Mesothelial cell of epicardium (in vitro differentiated cells): ENCODE measurements around the gene RAB6D. TPM values are rescaled to one million over a fixed set of nuclear protein-coding genes. Genes with fewer than 3 reads are reported as not detected.
"Not testable (repeated sequence)": the region's sequence is repeated elsewhere in the genome, so short reads cannot be mapped to it uniquely, and the experiment has no call there.

Source experiments
- DNase-seq, 2 experiments: peaks; one replicate each; pipeline ENCODE4 v3.0.0; 2021; ENCODE audit warnings: low spot score in 2 of 2; ENCODE audit not compliant: unreplicated experiment in 2 of 2
- H3K27ac Mint-ChIP-seq: 2 replicates; pipeline ENCODE4 v1.8.0; 2021; ENCODE audit warnings: mixed read lengths
- H3K27me3 Mint-ChIP-seq: 2 replicates; pipeline ENCODE4 v1.8.0; 2021; ENCODE audit warnings: low read depth, mixed read lengths
- H3K36me3 Mint-ChIP-seq: 2 replicates; pipeline ENCODE4 v1.8.0; 2021; ENCODE audit warnings: mixed read lengths
- H3K4me1 Mint-ChIP-seq: 2 replicates; pipeline ENCODE4 v1.8.0; 2021; ENCODE audit warnings: mixed read lengths
- H3K4me3 Mint-ChIP-seq: 2 replicates; pipeline ENCODE4 v1.8.0; 2021; ENCODE audit warnings: mild to moderate bottlenecking, moderate library complexity, mixed read lengths
- H3K9me3 Mint-ChIP-seq: 2 replicates; pipeline ENCODE4 v1.8.0; 2021; ENCODE audit warnings: mixed read lengths
- total RNA-seq: library from RNA; stranded (reverse); gene quantifications from 3 replicates; pipeline ENCODE4 v1.2.1, GENCODE V29; 2021
- TF ChIP-seq, protein P1 (sequence below): fragments of 200-600 bp; sonication (generic); IDR thresholded peaks from one replicate; pipeline ENCODE4 v1.5.0; 2021; ENCODE audit warnings: antibody characterized with exemption; ENCODE audit not compliant: unreplicated experiment

RAB6D gene
- total RNA-seq, 1 donor from 2014 or later, result not detected

DNA sequence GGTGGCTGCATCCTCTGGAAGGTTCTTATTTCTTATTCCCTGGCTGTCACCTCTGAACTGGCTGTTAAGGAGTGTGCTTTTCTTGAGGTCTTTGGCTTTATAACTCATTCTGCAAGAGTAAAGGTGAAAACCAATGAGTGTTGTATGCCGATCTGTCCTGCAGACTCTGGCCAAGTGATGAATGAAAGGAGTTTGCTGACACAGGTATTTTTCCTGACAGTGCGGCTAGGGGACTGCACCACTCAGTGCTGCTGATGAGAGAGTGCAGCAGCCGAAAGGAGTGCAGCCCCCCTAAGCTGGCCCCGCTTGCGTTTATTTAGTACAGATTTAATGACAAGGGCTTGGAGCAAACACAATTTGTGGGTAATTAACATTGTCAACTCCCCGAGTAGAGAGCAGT, 41.8 kb downstream of the RAB6D start:
- Mint-ChIP-seq H3K4me3 (no peak overlapping the region), H3K27me3 (peaks cover 31% of the 10 kb centered on the region), H3K4me1 (no peaks in the 10 kb centered on the region), H3K9me3 (peaks cover 10% of the 10 kb centered on the region), H3K27ac (no peak overlapping the region), H3K36me3 (no peaks in the 10 kb centered on the region)
- TF ChIP-seq, protein P1, sequence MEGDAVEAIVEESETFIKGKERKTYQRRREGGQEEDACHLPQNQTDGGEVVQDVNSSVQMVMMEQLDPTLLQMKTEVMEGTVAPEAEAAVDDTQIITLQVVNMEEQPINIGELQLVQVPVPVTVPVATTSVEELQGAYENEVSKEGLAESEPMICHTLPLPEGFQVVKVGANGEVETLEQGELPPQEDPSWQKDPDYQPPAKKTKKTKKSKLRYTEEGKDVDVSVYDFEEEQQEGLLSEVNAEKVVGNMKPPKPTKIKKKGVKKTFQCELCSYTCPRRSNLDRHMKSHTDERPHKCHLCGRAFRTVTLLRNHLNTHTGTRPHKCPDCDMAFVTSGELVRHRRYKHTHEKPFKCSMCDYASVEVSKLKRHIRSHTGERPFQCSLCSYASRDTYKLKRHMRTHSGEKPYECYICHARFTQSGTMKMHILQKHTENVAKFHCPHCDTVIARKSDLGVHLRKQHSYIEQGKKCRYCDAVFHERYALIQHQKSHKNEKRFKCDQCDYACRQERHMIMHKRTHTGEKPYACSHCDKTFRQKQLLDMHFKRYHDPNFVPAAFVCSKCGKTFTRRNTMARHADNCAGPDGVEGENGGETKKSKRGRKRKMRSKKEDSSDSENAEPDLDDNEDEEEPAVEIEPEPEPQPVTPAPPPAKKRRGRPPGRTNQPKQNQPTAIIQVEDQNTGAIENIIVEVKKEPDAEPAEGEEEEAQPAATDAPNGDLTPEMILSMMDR, result no peak
- DNase-seq, result no peak

DNA sequence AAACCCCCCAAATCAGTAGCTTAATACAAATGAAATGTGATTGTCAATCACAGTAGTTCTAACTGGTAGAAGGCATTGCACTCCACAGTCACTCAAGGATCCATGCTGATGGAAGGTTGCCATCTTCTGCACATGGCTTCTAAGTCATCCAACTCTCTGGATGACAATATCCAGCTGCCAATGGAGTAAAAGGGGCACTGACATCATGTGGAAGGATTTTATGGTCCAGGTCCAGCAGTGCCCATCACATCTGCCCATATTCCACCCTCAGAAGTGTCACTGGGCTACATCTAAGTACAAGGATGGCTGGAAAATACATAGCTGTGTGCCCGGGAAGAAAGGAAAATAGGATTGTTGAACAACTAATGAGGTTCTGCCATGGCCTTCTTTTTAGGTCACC, 42.6 kb downstream of the RAB6D start:
- not testable (repeated sequence) for H3K4me3 Mint-ChIP-seq, H3K4me1 Mint-ChIP-seq, DNase-seq, H3K27ac Mint-ChIP-seq, H3K36me3 Mint-ChIP-seq
- H3K27me3 Mint-ChIP-seq, result peaks cover 29% of the 10 kb centered on the region
- H3K9me3 Mint-ChIP-seq, result peaks cover 10% of the 10 kb centered on the region

DNA sequence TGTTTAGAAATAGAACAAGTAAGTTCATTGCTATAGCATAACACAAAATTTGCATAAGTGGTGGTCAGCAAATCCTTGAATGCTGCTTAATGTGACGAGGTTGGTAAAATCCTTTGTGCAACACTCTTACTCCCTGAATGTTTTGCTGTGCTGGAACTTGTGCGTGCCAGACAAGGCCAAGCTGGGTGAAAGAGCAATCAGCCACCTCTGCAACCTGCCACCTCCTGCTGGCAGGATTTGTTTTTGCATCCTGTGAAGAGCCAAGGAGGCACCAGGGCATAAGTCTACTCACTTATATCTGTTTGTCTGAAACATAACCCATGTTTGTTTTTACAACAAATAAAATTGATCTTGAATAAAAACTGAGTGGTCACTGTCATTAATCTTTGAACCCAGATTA, 53.0 kb downstream of the RAB6D start:
- H3K27me3 Mint-ChIP-seq, result peaks cover 45% of the 10 kb centered on the region
- not testable (repeated sequence) for H3K4me1 Mint-ChIP-seq, H3K9me3 Mint-ChIP-seq, H3K27ac Mint-ChIP-seq, DNase-seq, H3K36me3 Mint-ChIP-seq, H3K4me3 Mint-ChIP-seq

Other genes starting within 250 kb of the RAB6D start
- gene POTEE, start 154.6 kb downstream of the RAB6D start, total RNA-seq, result 3.9 to 5.1 TPM (median 5.0 TPM) in 3 replicates
- not detected in 3 replicates for gene TUBA3D, start 112.0 kb upstream of the RAB6D start, total RNA-seq
- 106 to 109 TPM (median 106 TPM) in 3 replicates for gene MZT2A, start 128.2 kb upstream of the RAB6D start, total RNA-seq
- 9.6 to 11.0 TPM (median 10.9 TPM) in 3 replicates for gene CCDC74A, start 163.7 kb upstream of the RAB6D start, total RNA-seq